ENCODE results near the gene CCN2. TPM values are rescaled to one million over a fixed set of nuclear protein-coding genes. Genes with fewer than 3 reads are reported as not detected.

CCN2 gene
- total RNA-seq, 1 experiment from 2014 or later: 5.8 TPM

DNA sequence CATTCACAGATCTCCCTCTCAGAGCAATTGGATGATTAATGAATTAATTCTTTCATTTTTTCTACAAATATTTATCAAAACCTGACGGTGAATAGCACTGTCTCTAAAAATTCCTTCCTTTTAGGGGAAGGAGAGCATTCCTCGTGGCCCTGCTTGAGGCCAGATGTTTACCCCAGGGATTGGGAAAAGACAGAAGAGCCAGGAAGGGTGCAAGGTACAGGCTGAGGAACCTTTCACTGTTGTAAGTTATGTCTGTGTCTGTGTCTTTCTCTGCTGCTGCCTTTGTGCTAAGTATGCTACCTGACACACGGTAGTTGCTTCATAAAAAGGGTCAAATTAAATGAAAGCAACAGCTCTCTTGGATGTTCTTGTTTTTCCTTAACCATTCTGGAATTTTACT is 27.4 kb upstream of the CCN2 start:
- Histone ChIP-seq H3K4me3 (ENCODE audit: insufficient read depth, low read depth, low read length) (no peak overlapping the region), H3K27me3 (ENCODE audit: control insufficient read depth, insufficient read depth, low read length) (no peaks in the 10 kb centered on the region)

DNA sequence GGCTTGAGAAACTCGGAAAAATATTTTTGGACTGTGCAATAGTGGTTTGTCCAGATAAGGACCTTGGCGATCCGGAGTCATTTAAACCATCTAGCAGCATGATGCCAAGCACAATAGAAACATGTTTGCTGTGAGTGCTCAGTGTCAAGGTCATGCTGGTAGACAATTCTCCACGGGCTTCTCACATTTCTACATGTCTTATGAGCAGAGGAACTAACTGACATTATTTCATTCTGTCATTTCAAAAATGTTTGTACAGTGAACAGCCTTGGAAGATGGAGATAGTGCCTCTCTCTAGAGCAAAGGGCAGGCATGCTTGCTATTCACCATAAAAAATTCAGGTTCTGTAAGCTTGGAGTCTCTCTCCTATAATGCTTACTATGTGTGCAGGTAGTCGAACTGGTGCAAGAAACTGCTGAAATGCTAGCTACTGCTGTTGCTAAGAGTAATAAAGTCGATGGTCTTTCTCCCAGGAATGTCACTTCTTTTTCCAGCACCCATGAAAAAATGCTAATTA is 25.4 kb upstream of the CCN2 start:
- H3K4me3 ChIP-seq (ENCODE audit: insufficient read depth, low read depth, low read length): no peak overlapping the region
- H3K27me3 ChIP-seq (ENCODE audit: control insufficient read depth, insufficient read depth, low read length): no peaks in the 10 kb centered on the region
- H3K36me3 ChIP-seq (replicated peaks; ENCODE audit: control insufficient read depth, insufficient read depth, low read length): no peaks in the 10 kb centered on the region
- DNase-seq: no peak

More for the DNA sequence above, 27.4 kb upstream of the CCN2 start:
- H3K36me3 ChIP-seq (replicated peaks; ENCODE audit: control insufficient read depth, insufficient read depth, low read length): no peaks in the 10 kb centered on the region
- DNase-seq: no peak

DNA sequence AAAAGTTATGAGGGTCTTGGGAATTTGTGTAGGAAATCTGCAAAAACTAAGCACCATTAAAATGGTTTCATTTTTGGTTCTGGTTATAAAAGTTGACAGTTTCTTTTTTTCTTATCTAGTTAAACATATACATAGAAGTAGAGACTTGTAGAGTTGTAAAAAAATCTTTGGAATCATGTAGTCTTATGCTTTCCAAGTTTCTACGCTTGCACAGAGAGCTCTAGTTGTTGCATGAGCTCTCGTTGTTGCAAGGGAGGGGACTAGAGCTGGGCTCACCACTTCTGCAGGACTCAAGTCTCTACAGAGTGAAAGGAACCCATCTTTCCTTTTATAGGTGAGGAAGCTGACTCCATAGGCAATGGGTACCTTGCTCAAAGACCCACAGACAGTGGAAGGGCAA is 21.6 kb upstream of the CCN2 start:
- Histone ChIP-seq H3K4me3 (ENCODE audit: insufficient read depth, low read depth, low read length) (no peak overlapping the region), H3K27me3 (ENCODE audit: control insufficient read depth, insufficient read depth, low read length) (no peaks in the 10 kb centered on the region), H3K36me3 (replicated peaks; ENCODE audit: control insufficient read depth, insufficient read depth, low read length) (no peaks in the 10 kb centered on the region)
- no peak for DNase-seq

DNA sequence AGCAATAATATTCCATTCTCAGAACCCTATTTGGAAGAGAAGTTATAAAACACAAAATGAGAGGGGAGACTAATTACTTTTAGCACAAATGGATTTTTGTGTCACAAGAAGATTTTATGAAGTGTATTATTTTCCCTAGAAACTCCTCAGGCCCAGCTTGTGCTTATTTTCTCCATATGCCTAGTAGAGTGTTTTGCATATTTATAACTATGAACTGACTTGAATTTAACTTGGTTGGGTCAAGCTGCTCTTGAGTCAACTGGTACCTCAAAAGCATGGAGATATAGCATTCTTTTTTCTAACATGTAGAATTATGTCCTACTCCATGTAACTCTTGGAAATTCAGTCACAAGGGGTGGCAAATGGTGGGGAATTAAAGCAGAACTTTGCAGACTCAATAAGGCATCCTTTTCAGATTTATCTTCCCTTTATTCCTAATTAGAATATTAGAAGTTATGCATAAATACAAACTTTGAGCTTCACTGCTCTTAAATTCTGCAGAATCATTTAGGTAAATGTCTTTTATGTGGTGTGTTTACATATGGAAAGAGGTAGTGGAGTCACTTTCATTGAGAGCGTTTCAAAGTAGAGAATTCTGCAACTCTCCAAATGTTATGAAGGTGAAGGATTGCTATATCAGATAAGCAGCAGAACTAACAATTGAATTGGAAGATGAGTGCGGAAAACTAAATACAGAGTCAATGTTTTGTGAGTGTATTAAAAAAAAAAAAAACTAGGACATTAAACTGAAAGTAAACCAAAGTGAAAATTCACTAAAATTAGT is 19.1 kb upstream of the CCN2 start:
- Histone ChIP-seq H3K4me3 (ENCODE audit: insufficient read depth, low read depth, low read length) (no peak overlapping the region), H3K36me3 (replicated peaks; ENCODE audit: control insufficient read depth, insufficient read depth, low read length) (no peaks in the 10 kb centered on the region), H3K27me3 (ENCODE audit: control insufficient read depth, insufficient read depth, low read length) (no peaks in the 10 kb centered on the region)
- no peak for DNase-seq

DNA sequence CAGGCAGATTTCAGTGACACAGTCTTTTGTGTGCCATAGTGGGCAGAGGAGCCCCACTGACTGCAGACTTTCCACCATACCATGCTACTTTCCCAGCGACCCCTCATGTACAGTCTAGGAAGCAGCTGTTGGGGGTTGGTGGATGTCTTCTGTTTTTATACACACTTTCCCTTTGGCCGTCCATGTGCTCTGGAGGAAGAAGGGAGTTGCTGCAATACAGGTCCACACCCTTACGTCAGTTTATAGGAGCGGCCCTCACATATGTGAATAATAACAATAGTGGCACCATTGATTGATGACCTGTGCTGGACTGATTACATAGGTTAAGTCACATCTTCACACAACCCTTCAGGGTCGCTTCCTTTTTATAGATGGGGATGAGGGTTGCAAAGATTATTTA is 17.5 kb upstream of the CCN2 start:
- DNase-seq: no peak
- Histone ChIP-seq H3K27me3 (ENCODE audit: control insufficient read depth, insufficient read depth, low read length) (no peaks in the 10 kb centered on the region), H3K4me3 (ENCODE audit: insufficient read depth, low read depth, low read length) (no peak overlapping the region), H3K36me3 (replicated peaks; ENCODE audit: control insufficient read depth, insufficient read depth, low read length) (no peaks in the 10 kb centered on the region)

DNA sequence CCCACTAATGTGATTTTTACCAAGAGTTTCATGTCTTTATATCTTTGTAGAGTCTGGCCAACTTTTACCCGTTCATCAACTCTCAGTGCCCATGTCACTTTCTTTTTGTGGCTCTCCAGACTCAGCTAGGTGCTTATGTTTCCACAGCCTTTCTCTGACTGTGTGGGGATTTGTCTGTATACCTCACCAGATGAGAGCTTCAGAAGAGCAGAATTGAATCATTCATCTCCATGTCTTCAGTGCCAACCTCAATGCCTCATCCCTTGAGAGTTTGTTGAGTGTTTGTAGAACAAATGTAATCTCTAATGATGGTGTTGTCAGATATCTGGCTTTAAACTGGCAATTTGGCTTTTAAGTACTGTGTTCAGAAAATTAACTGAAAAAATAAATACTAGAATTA is 16.8 kb upstream of the CCN2 start:
- DNase-seq: no peak
- Histone ChIP-seq H3K27me3 (ENCODE audit: control insufficient read depth, insufficient read depth, low read length) (no peaks in the 10 kb centered on the region), H3K4me3 (ENCODE audit: insufficient read depth, low read depth, low read length) (no peak overlapping the region), H3K36me3 (replicated peaks; ENCODE audit: control insufficient read depth, insufficient read depth, low read length) (no peaks in the 10 kb centered on the region)

DNA sequence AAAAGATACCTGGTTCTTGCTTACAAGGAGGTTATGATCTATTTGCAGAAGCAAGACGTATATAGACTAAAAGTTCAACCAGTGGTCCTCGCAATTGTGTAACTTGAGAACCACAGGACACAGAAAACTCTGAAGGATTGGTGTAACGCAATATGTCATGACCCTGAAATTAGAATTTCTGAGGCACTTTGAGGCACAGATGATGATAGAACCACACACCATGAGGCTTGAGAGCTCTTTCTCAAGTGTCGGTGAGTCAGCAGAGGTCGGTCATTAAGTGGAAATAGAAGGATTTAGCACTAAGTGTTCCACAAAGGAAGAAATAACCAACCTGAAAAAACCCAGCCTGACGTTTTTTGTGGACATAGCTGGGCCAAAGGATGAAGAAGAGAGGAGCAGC is 15.3 kb upstream of the CCN2 start:
- no peaks in the 10 kb centered on the region for H3K36me3 ChIP-seq (replicated peaks; ENCODE audit: control insufficient read depth, insufficient read depth, low read length)
- H3K27me3 ChIP-seq (ENCODE audit: control insufficient read depth, insufficient read depth, low read length): no peaks in the 10 kb centered on the region
- no peak overlapping the region for H3K4me3 ChIP-seq (ENCODE audit: insufficient read depth, low read depth, low read length)
- no peak for DNase-seq

DNA sequence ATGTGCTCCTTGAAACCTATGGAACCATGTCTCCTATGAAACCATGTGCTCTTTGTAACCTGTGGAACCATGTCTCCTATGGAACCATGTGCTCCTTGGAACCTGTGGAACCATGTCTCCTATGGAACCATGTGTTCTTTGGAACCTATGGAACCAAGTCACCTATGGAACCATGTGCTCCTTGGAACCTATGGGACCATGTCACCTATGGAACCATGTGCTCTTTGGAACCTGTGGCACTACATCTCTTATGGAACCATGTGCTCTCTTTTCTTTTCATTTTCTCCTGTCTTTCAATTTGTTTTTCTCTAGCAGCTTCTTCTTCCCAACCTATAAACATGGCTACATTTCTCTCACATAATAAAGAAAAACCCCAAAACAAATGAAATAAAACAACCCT is 11.9 kb upstream of the CCN2 start:
- no peak for DNase-seq
- no peak overlapping the region for H3K4me3 ChIP-seq (ENCODE audit: insufficient read depth, low read depth, low read length)
- H3K36me3 ChIP-seq (replicated peaks; ENCODE audit: control insufficient read depth, insufficient read depth, low read length): no peaks in the 10 kb centered on the region
- no peaks in the 10 kb centered on the region for H3K27me3 ChIP-seq (ENCODE audit: control insufficient read depth, insufficient read depth, low read length)

DNA sequence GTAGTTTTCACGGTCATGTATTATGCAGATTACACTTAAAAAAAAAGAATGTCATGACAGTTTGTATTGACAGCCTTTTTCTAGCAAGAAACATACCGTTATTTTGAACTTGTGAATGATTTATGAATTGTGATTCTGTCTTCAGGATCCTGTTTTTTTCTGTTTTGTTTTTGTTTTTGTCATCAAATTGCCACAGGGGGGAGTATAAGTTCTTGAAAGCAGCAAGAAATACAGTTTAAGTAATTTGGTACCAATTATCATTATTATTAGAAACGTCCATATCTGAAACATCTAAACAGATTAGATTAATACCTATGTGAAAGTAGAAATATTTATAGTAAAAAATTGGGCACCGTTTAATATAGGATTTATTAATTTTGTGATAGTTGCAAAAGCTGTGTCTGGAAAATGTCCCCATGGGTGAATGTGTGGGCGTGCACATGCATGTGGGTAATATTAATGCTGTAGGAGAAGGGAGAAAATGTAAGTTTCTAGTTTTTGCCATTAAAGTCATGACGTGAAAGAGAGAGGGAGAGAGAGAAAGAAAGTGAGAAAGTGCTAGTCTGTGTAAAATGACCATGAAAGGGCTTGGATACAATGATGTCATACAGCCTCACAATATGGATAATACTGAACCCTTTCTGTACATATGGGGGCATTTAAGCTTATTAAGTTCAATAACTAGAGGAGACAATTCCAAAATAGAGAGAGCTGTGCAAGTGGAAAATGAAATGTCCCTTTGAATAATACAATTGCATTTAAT is 9.4 kb upstream of the CCN2 start:
- H3K36me3 ChIP-seq (replicated peaks; ENCODE audit: control insufficient read depth, insufficient read depth, low read length): no peaks in the 10 kb centered on the region
- no peak for DNase-seq
- H3K27me3 ChIP-seq (ENCODE audit: control insufficient read depth, insufficient read depth, low read length): no peaks in the 10 kb centered on the region

DNA sequence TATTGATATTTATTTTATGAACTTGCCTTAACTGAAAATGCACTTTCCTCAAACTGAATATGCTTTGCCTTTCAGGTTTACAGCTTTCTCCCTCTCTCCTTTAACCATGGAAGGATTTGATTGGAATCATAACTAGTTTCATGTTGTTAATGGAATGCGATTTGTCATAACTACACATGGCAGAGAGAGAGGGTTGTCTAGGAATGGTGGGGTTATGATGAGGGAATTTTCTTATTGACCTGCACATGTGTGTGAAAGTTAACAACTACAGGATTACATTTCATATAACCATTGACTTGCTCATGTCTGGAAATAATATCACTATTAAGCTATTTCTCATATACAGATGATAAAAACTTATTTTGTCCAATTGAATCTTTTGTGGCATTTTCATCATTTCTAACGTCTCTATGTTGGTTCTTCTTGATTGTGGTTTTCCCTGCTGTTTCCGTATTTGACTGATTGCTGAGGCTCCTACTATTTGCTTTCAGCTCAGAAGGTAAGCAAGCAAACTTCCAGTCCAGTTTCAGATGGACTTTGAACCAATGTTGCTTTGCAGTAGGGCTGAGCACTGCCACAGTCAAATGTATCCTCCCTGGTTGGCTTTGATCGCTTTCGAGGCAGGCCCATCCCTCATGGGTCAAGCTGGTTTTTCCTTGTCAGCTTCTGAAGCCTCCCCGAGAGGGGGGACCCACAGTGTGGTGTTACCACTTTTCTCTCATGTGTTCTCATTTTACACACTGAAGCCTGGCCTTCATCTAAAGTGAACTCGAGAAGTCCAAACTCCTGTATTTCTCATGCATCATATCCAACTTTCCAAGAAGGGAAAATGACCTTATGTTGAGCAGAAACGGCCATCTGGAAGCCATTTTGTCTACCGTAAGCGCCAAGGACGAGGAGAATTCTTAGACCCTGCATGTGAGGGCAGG is 7.6 kb upstream of the CCN2 start:
- no peaks in the 10 kb centered on the region for H3K36me3 ChIP-seq (replicated peaks; ENCODE audit: control insufficient read depth, insufficient read depth, low read length)
- H3K4me3 ChIP-seq (ENCODE audit: insufficient read depth, low read depth, low read length): no peak overlapping the region
- H3K27me3 ChIP-seq (ENCODE audit: control insufficient read depth, insufficient read depth, low read length): no peaks in the 10 kb centered on the region
- no peak for DNase-seq

More for the DNA sequence above, 9.4 kb upstream of the CCN2 start:
- no peak overlapping the region for H3K4me3 ChIP-seq (ENCODE audit: insufficient read depth, low read depth, low read length)

DNA sequence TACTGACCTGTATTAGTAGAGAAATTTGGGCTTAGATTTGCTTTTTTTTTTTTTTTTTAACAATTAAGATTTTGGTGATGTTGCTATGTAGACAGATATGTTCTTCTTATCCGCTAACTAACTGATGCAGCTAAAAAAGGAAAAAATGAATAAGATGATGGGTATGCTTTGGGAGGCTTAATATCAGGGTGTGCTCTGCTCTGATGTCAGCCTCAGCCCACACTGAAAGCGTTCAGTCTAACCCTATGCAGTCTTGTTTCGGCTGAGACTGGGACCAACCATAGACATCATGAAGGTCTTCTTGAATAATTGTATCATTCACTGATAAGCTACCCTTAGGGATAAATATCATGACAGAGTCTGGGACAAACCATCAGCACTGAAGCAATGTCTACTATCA is 6.9 kb upstream of the CCN2 start:
- no peaks in the 10 kb centered on the region for H3K36me3 ChIP-seq (replicated peaks; ENCODE audit: control insufficient read depth, insufficient read depth, low read length)
- DNase-seq: no peak
- no peaks in the 10 kb centered on the region for H3K27me3 ChIP-seq (ENCODE audit: control insufficient read depth, insufficient read depth, low read length)
- no peak overlapping the region for H3K4me3 ChIP-seq (ENCODE audit: insufficient read depth, low read depth, low read length)

DNA sequence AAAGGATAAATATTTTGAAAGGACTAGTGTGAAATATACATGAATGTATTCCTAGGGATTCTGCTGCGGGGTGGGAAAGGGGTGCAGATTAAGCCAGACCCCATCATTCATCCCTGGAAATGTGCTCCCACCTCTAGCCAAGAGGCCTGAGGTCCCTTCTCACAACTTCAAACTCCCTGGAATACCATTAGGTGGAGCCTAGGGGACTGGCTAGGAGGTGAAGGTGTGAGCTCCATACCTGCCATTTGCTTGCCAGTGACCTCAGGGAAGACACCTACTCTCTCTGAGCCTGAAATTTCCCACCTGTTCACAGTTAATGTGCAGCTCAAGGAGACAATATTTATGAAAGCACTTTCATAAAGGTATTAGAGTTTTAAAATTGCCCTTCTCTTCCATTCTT is 4.7 kb upstream of the CCN2 start:
- no peaks in the 10 kb centered on the region for H3K27me3 ChIP-seq (ENCODE audit: control insufficient read depth, insufficient read depth, low read length)
- peak; percentile 29 for DNase-seq
- H3K4me3 ChIP-seq (ENCODE audit: insufficient read depth, low read depth, low read length): no peak overlapping the region
- H3K36me3 ChIP-seq (replicated peaks; ENCODE audit: control insufficient read depth, insufficient read depth, low read length): no peaks in the 10 kb centered on the region

DNA sequence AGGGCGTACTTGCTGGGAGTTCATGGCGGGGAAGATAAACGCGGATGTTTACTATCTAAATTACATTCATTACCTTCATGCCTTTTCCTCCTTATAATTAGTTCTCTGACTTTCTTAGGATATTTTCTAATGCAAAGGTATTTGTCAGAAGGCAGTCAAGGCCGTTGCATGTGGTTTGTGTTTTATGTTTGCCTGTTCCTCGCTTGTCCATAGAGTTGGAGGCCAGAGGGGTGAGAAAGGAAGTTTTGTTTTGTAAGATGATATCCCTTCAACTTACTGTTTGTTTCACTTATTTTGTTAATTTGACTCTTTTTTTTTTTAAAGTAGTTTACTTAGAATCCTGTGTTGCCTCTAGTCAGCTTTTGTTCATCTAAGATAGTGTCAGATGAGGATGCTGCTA is 4.0 kb upstream of the CCN2 start:
- no peak for DNase-seq
- Histone ChIP-seq H3K4me3 (ENCODE audit: insufficient read depth, low read depth, low read length) (no peak overlapping the region), H3K36me3 (replicated peaks; ENCODE audit: control insufficient read depth, insufficient read depth, low read length) (peaks cover 1% of the 10 kb centered on the region), H3K27me3 (ENCODE audit: control insufficient read depth, insufficient read depth, low read length) (no peaks in the 10 kb centered on the region)

DNA sequence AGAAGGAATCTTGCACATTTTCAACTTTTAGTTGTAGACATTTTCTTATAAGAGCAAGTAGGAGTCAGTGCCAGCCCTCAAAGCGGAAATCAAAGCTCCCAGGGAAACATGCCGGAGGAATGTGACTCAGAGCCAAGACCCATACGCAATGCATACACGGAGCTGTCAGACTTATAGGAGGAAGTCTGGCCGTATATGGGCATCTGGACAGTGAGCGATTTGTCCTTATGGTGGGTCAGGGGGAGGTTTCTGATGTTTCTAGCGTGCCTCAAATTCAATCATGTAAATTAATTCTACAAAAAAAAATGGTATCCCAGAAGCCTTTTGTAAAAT is 3.6 kb upstream of the CCN2 start:
- no peaks in the 10 kb centered on the region for H3K27me3 ChIP-seq (ENCODE audit: control insufficient read depth, insufficient read depth, low read length)
- H3K36me3 ChIP-seq (replicated peaks; ENCODE audit: control insufficient read depth, insufficient read depth, low read length): peaks cover 6% of the 10 kb centered on the region
- H3K4me3 ChIP-seq (ENCODE audit: insufficient read depth, low read depth, low read length): no peak overlapping the region
- no peak for DNase-seq
